ENCODE measurements around the gene SPIRE2. TPM values are rescaled to one million over a fixed set of nuclear protein-coding genes. Genes with fewer than 3 reads are reported as not detected.

SPIRE2 gene
- total and polyA plus RNA-seq, 9 donors = 0.95 to 28.7 (median 2.9) TPM

- H3K36me3 ChIP-seq = peaks cover 3% of the 10 kb centered on the region
- H3K27me3 ChIP-seq = no peaks in the 10 kb centered on the region
- 81 to 89% (median 82%) methylated on average over 25 to 45 of the region's 45 CpGs for WGBS, 3 donors
- no peaks in the 10 kb centered on the region for H3K4me1 ChIP-seq (ENCODE audit: insufficient read depth)
- TF ChIP-seq EP300 (IDR thresholded peaks at IDR 0.05) (no peak), CTCF (IDR thresholded peaks at IDR 0.05) (no peak), POLR2A (IDR thresholded peaks at IDR 0.05) (no peak)
- H3K27ac ChIP-seq = no peak overlapping the region
- no peak for DNase-seq
- intact Hi-C loops (cut with DNase I) = no loop called here
- H3K4me3 ChIP-seq = no peak overlapping the region
- H3K9me3 ChIP-seq = no peaks in the 10 kb centered on the region
Measured at GRCh38 chr16:89893642-89894548, 65.6 kb downstream of the SPIRE2 start.

- TF ChIP-seq CTCF (IDR thresholded peaks at IDR 0.05) = no peak
- no peak for TF ChIP-seq EP300 (IDR thresholded peaks at IDR 0.05)
- TF ChIP-seq POLR2A (IDR thresholded peaks at IDR 0.05) = no peak
- intact Hi-C loops (cut with DNase I) = no loop called here
- 87 to 92% (median 90%) methylated on average over 25 to 26 of the region's 26 CpGs for WGBS, 3 donors
- no peaks in the 10 kb centered on the region for H3K9me3 ChIP-seq
- DNase-seq = no peak
- H3K27me3 ChIP-seq = no peaks in the 10 kb centered on the region
- H3K4me1 ChIP-seq (ENCODE audit: insufficient read depth) = no peaks in the 10 kb centered on the region
- H3K36me3 ChIP-seq = peaks cover 3% of the 10 kb centered on the region
- no peak overlapping the region for H3K4me3 ChIP-seq
- no peak overlapping the region for H3K27ac ChIP-seq
Measured at GRCh38 chr16:89895482-89896250, 67.4 kb downstream of the SPIRE2 start.

GRCh38 chr16:89897204-89897603, 68.9 kb downstream of the SPIRE2 start:
- TF ChIP-seq CTCF (IDR thresholded peaks at IDR 0.05) (no peak), POLR2A (IDR thresholded peaks at IDR 0.05) (no peak), EP300 (IDR thresholded peaks at IDR 0.05) (no peak)
- no peak overlapping the region for H3K27ac ChIP-seq
- no peaks in the 10 kb centered on the region for H3K27me3 ChIP-seq
- H3K9me3 ChIP-seq = no peaks in the 10 kb centered on the region
- no peak for DNase-seq
- H3K36me3 ChIP-seq = peaks cover 3% of the 10 kb centered on the region
- WGBS, 3 donors = 92 to 98% (median 94%) methylated on average over 11 of the region's 11 CpGs
- H3K4me1 ChIP-seq (ENCODE audit: insufficient read depth) = no peaks in the 10 kb centered on the region
- H3K4me3 ChIP-seq = no peak overlapping the region
- intact Hi-C loops (cut with DNase I) = no loop called here

- Histone ChIP-seq H3K4me1 (ENCODE audit: insufficient read depth) (no peaks in the 10 kb centered on the region), H3K9me3 (no peaks in the 10 kb centered on the region), H3K27ac (no peak overlapping the region), H3K36me3 (peaks cover 3% of the 10 kb centered on the region), H3K4me3 (no peak overlapping the region), H3K27me3 (no peaks in the 10 kb centered on the region)
- intact Hi-C loops (cut with DNase I) = no loop called here
- TF ChIP-seq CTCF (IDR thresholded peaks at IDR 0.05) (no peak), EP300 (IDR thresholded peaks at IDR 0.05) (no peak), POLR2A (IDR thresholded peaks at IDR 0.05) (no peak)
- 89 to 92% (median 89%) methylated on average over 36 of the region's 36 CpGs for WGBS, 3 donors
- DNase-seq = no peak
Measured at GRCh38 chr16:89898201-89898967, 70.1 kb downstream of the SPIRE2 start.
